Ascending aorta (tissue), 2 donors: ENCODE measurements around the gene MAML3. TPM values are rescaled to one million over a fixed set of nuclear protein-coding genes. Genes with fewer than 3 reads are reported as not detected.

Experiments used
- DNase-seq, 2 donors: peaks; one replicate each; pipeline ENCODE4 v3.0.0-alpha.2; 2019; ENCODE audit warnings: low spot score in 2 of 2
- H3K27ac ChIP-seq, 2 donors: fragments of 200-600 bp; sonication (generic); one replicate each; pipeline ENCODE4 v1.5.1; 2016 to 2017; ENCODE audit warnings: mild to moderate bottlenecking in 1 of 2
- H3K27me3 ChIP-seq: fragments of 200-600 bp; sonication (generic); one replicate; pipeline ENCODE4 v1.5.1; 2017
- H3K36me3 ChIP-seq, 2 donors: fragments of 200-600 bp; sonication (generic); one replicate each; pipeline ENCODE4 v1.5.1; 2016
- H3K4me1 ChIP-seq, 2 donors: fragments of 200-600 bp; sonication (generic); one replicate each; pipeline ENCODE4 v1.5.1; 2016 to 2017; ENCODE audit warnings: mild to moderate bottlenecking in 1 of 2
- H3K4me3 ChIP-seq, 2 donors: fragments of 200-600 bp; sonication (generic); one replicate each; pipeline ENCODE4 v1.5.1; 2016 to 2017; ENCODE audit warnings: mild to moderate bottlenecking in 1 of 2
- H3K9me3 ChIP-seq, 2 donors: fragments of 200-600 bp; sonication (generic); one replicate each; pipeline ENCODE4 v1.5.1; 2016
- intact Hi-C: fragments of 100-400 bp; cut with DNase I; formaldehyde crosslinking; loops from one replicate; pipeline ENCODE4 v1.15.1; 2023
- total RNA-seq: library from RNA; depleted of rRNA; stranded (reverse); fragments of >200 nt; gene quantifications from one replicate; pipeline ENCODE4 v1.1.0, GENCODE V29; 2016
- TF ChIP-seq, protein P1 (sequence below), 3 experiments: fragments of 200-600 bp in 2 of 3; fragments of 450-650 bp in 1 of 3; sonication (generic) in 2 of 3; IDR thresholded peaks; one replicate each; pipeline ENCODE4 v1.5.1; 2016 to 2019; ENCODE audit warnings: antibody characterized with exemption in 3 of 3, mild to moderate bottlenecking in 1 of 3, moderate library complexity in 1 of 3

The MAML3 gene
- total RNA-seq, 1 donor from 2014 or later: 4.7 TPM

DNA sequence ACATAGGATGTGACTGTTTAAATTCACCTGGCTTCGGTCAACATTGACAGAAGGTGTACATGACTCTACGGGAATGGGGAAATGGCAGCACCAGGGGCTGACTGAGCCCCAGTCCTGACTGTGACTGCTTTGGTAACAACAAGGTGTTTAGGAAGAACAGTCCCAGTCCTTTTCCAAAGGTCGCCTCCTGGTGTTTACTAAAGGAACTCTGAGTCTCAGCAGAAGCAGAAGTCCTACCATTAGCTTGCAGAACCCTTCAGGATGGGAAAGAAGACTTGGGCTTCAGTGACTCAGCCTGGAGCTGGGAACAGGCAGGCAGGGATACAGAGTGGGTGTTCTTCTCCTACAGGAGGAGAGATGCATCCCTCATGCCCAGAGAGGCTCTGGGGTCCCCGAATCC lies 385.1 kb downstream of the MAML3 start:
- TF ChIP-seq, protein P1, sequence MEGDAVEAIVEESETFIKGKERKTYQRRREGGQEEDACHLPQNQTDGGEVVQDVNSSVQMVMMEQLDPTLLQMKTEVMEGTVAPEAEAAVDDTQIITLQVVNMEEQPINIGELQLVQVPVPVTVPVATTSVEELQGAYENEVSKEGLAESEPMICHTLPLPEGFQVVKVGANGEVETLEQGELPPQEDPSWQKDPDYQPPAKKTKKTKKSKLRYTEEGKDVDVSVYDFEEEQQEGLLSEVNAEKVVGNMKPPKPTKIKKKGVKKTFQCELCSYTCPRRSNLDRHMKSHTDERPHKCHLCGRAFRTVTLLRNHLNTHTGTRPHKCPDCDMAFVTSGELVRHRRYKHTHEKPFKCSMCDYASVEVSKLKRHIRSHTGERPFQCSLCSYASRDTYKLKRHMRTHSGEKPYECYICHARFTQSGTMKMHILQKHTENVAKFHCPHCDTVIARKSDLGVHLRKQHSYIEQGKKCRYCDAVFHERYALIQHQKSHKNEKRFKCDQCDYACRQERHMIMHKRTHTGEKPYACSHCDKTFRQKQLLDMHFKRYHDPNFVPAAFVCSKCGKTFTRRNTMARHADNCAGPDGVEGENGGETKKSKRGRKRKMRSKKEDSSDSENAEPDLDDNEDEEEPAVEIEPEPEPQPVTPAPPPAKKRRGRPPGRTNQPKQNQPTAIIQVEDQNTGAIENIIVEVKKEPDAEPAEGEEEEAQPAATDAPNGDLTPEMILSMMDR (IDR thresholded peaks at IDR 0.05): no peak
- intact Hi-C loops: no loop called here

DNA sequence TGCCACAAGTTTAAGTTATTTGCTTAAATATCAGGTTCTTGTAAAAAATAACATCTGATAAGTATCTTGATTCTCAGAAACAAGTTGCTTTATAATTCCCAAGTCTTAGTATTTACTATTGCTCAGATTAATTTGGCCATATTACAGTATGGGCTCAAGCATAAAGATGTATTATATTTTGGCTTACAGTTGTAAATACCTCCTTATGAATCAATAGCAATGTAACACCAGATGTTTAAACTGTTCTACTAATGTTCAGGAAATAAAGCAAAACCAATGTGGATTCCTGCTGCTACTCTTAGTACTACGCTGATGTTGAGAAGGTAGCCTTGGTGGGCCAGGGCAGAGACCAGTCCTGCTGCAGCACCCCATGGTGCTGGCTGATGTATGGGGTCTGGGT lies 385.6 kb downstream of the MAML3 start:
- Histone ChIP-seq H3K4me1 (peaks cover 7 to 12% of the 10 kb centered on the region in 2 donors), H3K4me3 (no peak overlapping the region), H3K27me3 (no peaks in the 10 kb centered on the region), H3K9me3 (no peaks in the 10 kb centered on the region), H3K36me3 (no peaks in the 10 kb centered on the region), H3K27ac (no peak overlapping the region)
- intact Hi-C loops: no loop called here
- TF ChIP-seq, protein P1 (IDR thresholded peaks at IDR 0.05): no peak
- no peak for DNase-seq

More for the DNA sequence above, 385.1 kb downstream of the MAML3 start:
- Histone ChIP-seq H3K4me1 (peaks cover 3 to 7% of the 10 kb centered on the region in 2 donors), H3K27ac (no peak overlapping the region), H3K36me3 (no peaks in the 10 kb centered on the region), H3K27me3 (no peaks in the 10 kb centered on the region), H3K9me3 (no peaks in the 10 kb centered on the region), H3K4me3 (no peak overlapping the region)
- DNase-seq: no peak

DNA sequence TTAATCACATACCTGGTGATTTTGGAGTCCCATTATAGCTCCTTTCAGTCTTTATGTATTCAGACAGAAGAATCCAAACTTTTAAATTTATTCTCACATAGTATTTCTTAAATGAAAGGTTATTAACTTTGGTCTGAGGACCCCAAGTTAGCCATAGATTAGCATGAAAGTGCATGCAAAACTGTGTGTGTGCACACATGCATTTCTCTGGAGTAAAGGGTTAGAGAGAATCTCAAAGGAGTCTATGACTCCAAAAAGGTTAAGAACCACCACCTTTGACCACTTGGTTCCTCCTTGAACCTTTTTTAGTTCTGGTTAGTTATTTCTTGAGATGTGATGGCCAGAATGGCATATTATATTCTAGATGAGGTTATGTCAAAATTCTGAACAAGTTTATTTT lies 386.4 kb downstream of the MAML3 start:
- DNase-seq: no peak
- intact Hi-C loops: no loop called here
- Histone ChIP-seq H3K9me3 (no peaks in the 10 kb centered on the region), H3K4me1 (peaks cover 8 to 19% of the 10 kb centered on the region in 2 donors), H3K4me3 (no peak overlapping the region), H3K27me3 (no peaks in the 10 kb centered on the region), H3K27ac (no peak overlapping the region), H3K36me3 (no peaks in the 10 kb centered on the region)
- TF ChIP-seq, protein P1 (IDR thresholded peaks at IDR 0.05): no peak

DNA sequence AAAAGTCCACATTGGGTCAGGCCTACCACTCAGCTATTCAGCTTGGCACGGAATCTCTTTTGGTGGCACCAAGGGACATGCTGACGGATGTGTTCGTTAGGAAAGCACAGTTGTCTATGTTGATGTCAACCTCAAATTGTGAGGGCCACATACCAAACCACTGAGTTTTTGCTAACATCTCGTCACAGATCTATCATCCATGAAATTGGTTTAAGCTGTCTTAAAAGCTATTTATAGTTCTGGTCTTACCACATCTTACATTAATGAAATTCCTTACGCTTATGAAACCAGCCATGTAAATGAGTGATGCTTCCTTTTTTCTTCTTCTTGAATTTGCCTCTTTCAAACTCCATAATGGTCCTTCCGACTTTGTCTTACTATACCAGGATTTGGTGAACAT lies 386.8 kb downstream of the MAML3 start:
- no peaks in the 10 kb centered on the region for H3K36me3 ChIP-seq

DNA sequence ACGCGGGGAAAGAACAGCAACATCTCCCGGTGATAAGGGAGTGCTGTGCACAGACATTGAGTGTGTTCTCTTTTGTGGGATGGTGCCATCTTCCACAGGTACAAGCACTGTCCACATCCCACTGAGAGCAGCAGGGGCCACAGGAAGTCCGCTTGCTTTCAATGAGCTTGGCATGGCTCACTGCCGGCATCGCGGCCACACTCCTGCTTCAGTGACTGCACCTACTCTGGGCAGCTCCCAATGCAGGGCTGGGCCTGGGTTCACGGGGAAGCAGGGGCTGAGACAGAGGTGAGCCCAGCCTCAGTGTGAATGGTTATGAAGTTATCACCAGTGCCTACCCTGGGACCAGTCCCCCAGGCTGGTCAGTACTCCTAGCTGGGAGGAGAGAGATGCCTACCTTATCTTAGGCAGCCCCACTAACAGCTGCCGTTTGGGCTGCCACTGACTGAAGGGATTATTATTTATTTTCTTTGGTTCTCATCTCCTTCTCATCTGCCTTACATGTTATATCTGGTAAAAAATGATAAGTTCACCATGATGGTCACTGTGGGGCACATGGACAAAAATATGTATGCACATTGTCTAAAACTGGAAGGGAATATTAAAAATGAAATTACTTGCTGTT lies 389.2 kb downstream of the MAML3 start:
- intact Hi-C loops: no loop called here
- H3K27me3 ChIP-seq: no peaks in the 10 kb centered on the region
- peaks cover 8 to 19% of the 10 kb centered on the region in 2 donors for H3K4me1 ChIP-seq
- DNase-seq: no peak
- no peaks in the 10 kb centered on the region for H3K36me3 ChIP-seq
- peak overlapping the region; percentile 41 to 45 for H3K27ac ChIP-seq
- TF ChIP-seq, protein P1 (IDR thresholded peaks at IDR 0.05): no peak
- peak overlapping the region in 1 of 2 donors; percentile 24 for H3K4me3 ChIP-seq
- no peaks in the 10 kb centered on the region for H3K9me3 ChIP-seq

More for the DNA sequence above, 386.8 kb downstream of the MAML3 start:
- Histone ChIP-seq H3K27ac (no peak overlapping the region), H3K9me3 (no peaks in the 10 kb centered on the region), H3K4me3 (no peak overlapping the region), H3K4me1 (peaks cover 8 to 19% of the 10 kb centered on the region in 2 donors), H3K27me3 (no peaks in the 10 kb centered on the region)
- TF ChIP-seq, protein P1 (IDR thresholded peaks at IDR 0.05): no peak
- intact Hi-C loops: no loop called here
- no peak for DNase-seq
